Prostate gland (tissue), 2 donors: ENCODE results near the gene CARMIL1. TPM values are rescaled to one million over a fixed set of nuclear protein-coding genes. Genes with fewer than 3 reads are reported as not detected.

Experiments used
- DNase-seq: peaks from one replicate; pipeline ENCODE4 v3.0.0-alpha.2; 2019; ENCODE audit warnings: low spot score
- H3K27ac ChIP-seq, 2 donors: fragments of 200-600 bp; sonication (generic); 2 replicates each; pipeline ENCODE4 v1.5.1; 2017 to 2019
- H3K27me3 ChIP-seq: fragments of 200-600 bp; sonication (generic); replicated peaks from 2 replicates; pipeline ENCODE4 v1.5.1; 2019; ENCODE audit not compliant: insufficient read depth
- H3K36me3 ChIP-seq, 2 donors: fragments of 200-600 bp; sonication (generic); 1 replicate in 1 of 2; 2 replicates in 1 of 2; pipeline versions ENCODE4 v1.5.1 to v1.8.1; 2017 to 2019
- H3K4me1 ChIP-seq: fragments of 200-600 bp; sonication (generic); replicated peaks from 2 replicates; pipeline ENCODE4 v1.5.1; 2019
- H3K4me3 ChIP-seq, 2 donors: fragments of 200-600 bp; sonication (generic); 2 replicates each; pipeline ENCODE4 v1.5.1; 2017 to 2019
- H3K9me3 ChIP-seq: fragments of 200-600 bp; sonication (generic); 2 replicates; pipeline ENCODE4 v1.5.1; 2017
- CTCF ChIP-seq, 4 experiments: fragments of 200-600 bp in 2 of 4; fragments of 450-650 bp in 2 of 4; sonication (generic) in 2 of 4; IDR thresholded peaks; 1 replicate in 3 of 4; 2 replicates in 1 of 4; pipeline ENCODE4 v1.5.1; 2016 to 2019; ENCODE audit warnings: antibody characterized with exemption in 4 of 4, mild to moderate bottlenecking in 2 of 4, moderate library complexity in 2 of 4
- POLR2A ChIP-seq: fragments of 450-650 bp; IDR thresholded peaks from one replicate; pipeline ENCODE4 v1.6.1; 2016; ENCODE audit warnings: antibody characterized with exemption, mild to moderate bottlenecking
- POLR2AphosphoS5 ChIP-seq: sonication (generic); formaldehyde crosslinking; IDR thresholded peaks from one replicate; pipeline ENCODE4 v1.6.1; 2017; ENCODE audit warnings: antibody characterized with exemption
- WGBS: methylation state at CpG from one replicate; pipeline ENCODE4 v1.1.5; 2018; 5-methylcytosine and 5-hydroxymethylcytosine counted together
- intact Hi-C: fragments of 100-400 bp; cut with DNase I; formaldehyde crosslinking; loops from one replicate; pipeline ENCODE4 v1.14.2; 2022
- total RNA-seq, 2 donors: library from RNA; depleted of rRNA; stranded (reverse); fragments of >200 nt; gene quantifications; one replicate each; pipeline ENCODE4 v1.1.0, GENCODE V29; 2016

CARMIL1 gene
- total RNA-seq, 2 donors from 2014 or later, result 12.9 to 71.7 TPM

GRCh38 chr6:25359891-25360290, 80.7 kb downstream of the CARMIL1 start:
- H3K4me3 ChIP-seq, result no peak overlapping the region
- TF ChIP-seq CTCF (IDR thresholded peaks at IDR 0.05) (no peak), POLR2AphosphoS5 (no peak), POLR2A (no peak)

GRCh38 chr6:25360621-25361020, 81.4 kb downstream of the CARMIL1 start:
- WGBS, result 50% methylated on average over 1 of the region's 1 CpG
- no peak overlapping the region for H3K27ac ChIP-seq

More at GRCh38 chr6:25359891-25360290, 80.7 kb downstream of the CARMIL1 start:
- 39% methylated on average over 2 of the region's 2 CpGs for WGBS
- no peak for DNase-seq
- H3K27me3 ChIP-seq, result no peaks in the 10 kb centered on the region
- H3K36me3 ChIP-seq, result no peaks in the 10 kb centered on the region
- H3K4me1 ChIP-seq, result no peaks in the 10 kb centered on the region
- no peaks in the 10 kb centered on the region for H3K9me3 ChIP-seq
- intact Hi-C loops, result no loop called here
- no peak overlapping the region for H3K27ac ChIP-seq

GRCh38 chr6:25363427-25363826, 84.3 kb downstream of the CARMIL1 start:
- H3K4me1 ChIP-seq, result no peaks in the 10 kb centered on the region
- H3K9me3 ChIP-seq, result no peaks in the 10 kb centered on the region
- H3K4me3 ChIP-seq, result no peak overlapping the region
- no peak for DNase-seq
- TF ChIP-seq POLR2A, result no peak
- TF ChIP-seq CTCF (IDR thresholded peaks at IDR 0.05), result no peak
- TF ChIP-seq POLR2AphosphoS5, result no peak
- H3K27ac ChIP-seq, result no peak overlapping the region
- WGBS, result 67% methylated on average over 2 of the region's 2 CpGs
- H3K36me3 ChIP-seq, result no peaks in the 10 kb centered on the region
- no peaks in the 10 kb centered on the region for H3K27me3 ChIP-seq
- intact Hi-C loops, result no loop called here

More at GRCh38 chr6:25360621-25361020, 81.4 kb downstream of the CARMIL1 start:
- no peaks in the 10 kb centered on the region for H3K27me3 ChIP-seq
- no peaks in the 10 kb centered on the region for H3K4me1 ChIP-seq
- TF ChIP-seq POLR2AphosphoS5 (no peak), CTCF (IDR thresholded peaks at IDR 0.05) (no peak), POLR2A (no peak)
- intact Hi-C loops, result no loop called here
- H3K36me3 ChIP-seq, result no peaks in the 10 kb centered on the region
- no peak overlapping the region for H3K4me3 ChIP-seq
- H3K9me3 ChIP-seq, result no peaks in the 10 kb centered on the region
- no peak for DNase-seq

- H3K4me1 ChIP-seq, result peaks cover 4% of the 10 kb centered on the region
- intact Hi-C loops, result no loop called here
- TF ChIP-seq CTCF (IDR thresholded peaks at IDR 0.05), result no peak
- no peak for TF ChIP-seq POLR2A
- no peak for TF ChIP-seq POLR2AphosphoS5
Observed at GRCh38 chr6:25365154-25365553, 86.0 kb downstream of the CARMIL1 start.

GRCh38 chr6:25366903-25367545, 87.8 kb downstream of the CARMIL1 start:
- Histone ChIP-seq H3K9me3 (no peaks in the 10 kb centered on the region), H3K27ac (no peak overlapping the region), H3K27me3 (no peaks in the 10 kb centered on the region), H3K4me1 (peaks cover 5% of the 10 kb centered on the region), H3K4me3 (no peak overlapping the region), H3K36me3 (no peaks in the 10 kb centered on the region)
- TF ChIP-seq POLR2A, result no peak
- TF ChIP-seq POLR2AphosphoS5, result no peak
- no peak for TF ChIP-seq CTCF (IDR thresholded peaks at IDR 0.05)
- DNase-seq, result no peak
- 91% methylated on average over 1 of the region's 1 CpG for WGBS
- intact Hi-C loops, result no loop called here

More at GRCh38 chr6:25365154-25365553, 86.0 kb downstream of the CARMIL1 start:
- Histone ChIP-seq H3K36me3 (no peaks in the 10 kb centered on the region), H3K9me3 (no peaks in the 10 kb centered on the region), H3K27me3 (no peaks in the 10 kb centered on the region), H3K27ac (no peak overlapping the region), H3K4me3 (no peak overlapping the region)
- no peak for DNase-seq
- 97% methylated on average over 5 of the region's 5 CpGs for WGBS
